HepG2 (cell line): ENCODE results near the gene C5orf15. TPM values are rescaled to one million over a fixed set of nuclear protein-coding genes. Genes with fewer than 3 reads are reported as not detected.
A peak's percentile ranks its signal among the peaks of the same experiment; 100 is the strongest.

Experiments used
- FOSL2 ChIP-seq: sonication (generic); formaldehyde crosslinking; IDR thresholded peaks from 2 replicates; pipeline ENCODE4 v1.4.0; 2020; ENCODE audit warnings: missing genetic modification reagents
- GATAD1 ChIP-seq: IDR thresholded peaks from 2 replicates; pipeline ENCODE4 v1.6.1; 2016; ENCODE audit warnings: missing genetic modification reagents, missing compliant biosample characterization
- GZF1 ChIP-seq: sonication (generic); formaldehyde crosslinking; IDR thresholded peaks from 2 replicates; pipeline ENCODE4 v1.5.1; 2020; ENCODE audit warnings: mild to moderate bottlenecking, missing genetic modification reagents
- JUN ChIP-seq: sonication (generic); formaldehyde crosslinking; IDR thresholded peaks from 2 replicates; pipeline ENCODE4 v1.4.0; 2020; ENCODE audit warnings: mild to moderate bottlenecking, missing genetic modification reagents
- MAX ChIP-seq: IDR thresholded peaks from 2 replicates; pipeline ENCODE4 v1.6.1; 2012; ENCODE audit warnings: inconsistent platforms
- POGZ ChIP-seq: sonication (generic); formaldehyde crosslinking; IDR thresholded peaks from 2 replicates; pipeline ENCODE4 v1.4.0; 2020; ENCODE audit warnings: mild to moderate bottlenecking, missing genetic modification reagents
- POLR2AphosphoS5 ChIP-seq: IDR thresholded peaks from 2 replicates; pipeline ENCODE4 v1.6.1; 2012; ENCODE audit warnings: low read depth, low read length
- RAD21 ChIP-seq: fragments of 450-650 bp; formaldehyde crosslinking; IDR thresholded peaks from 2 replicates; pipeline ENCODE4 v1.5.0; 2020; ENCODE audit warnings: mild to moderate bottlenecking
- RBFOX2 ChIP-seq: fragments of 200-400 bp; formaldehyde crosslinking; IDR thresholded peaks from 2 replicates; pipeline ENCODE4 v1.6.1; 2017; ENCODE audit warnings: low read depth, mild to moderate bottlenecking, low read length
- RXRA ChIP-seq: sonication (generic); formaldehyde crosslinking; IDR thresholded peaks from 2 replicates; pipeline ENCODE4 v1.5.1; 2020; ENCODE audit warnings: missing genetic modification reagents
- SALL1 ChIP-seq: sonication (generic); formaldehyde crosslinking; IDR thresholded peaks from 2 replicates; pipeline ENCODE4 v1.8.0; 2022; ENCODE audit warnings: mild to moderate bottlenecking, missing genetic modification reagents
- TBX3 ChIP-seq: fragments of 450-650 bp; IDR thresholded peaks from 2 replicates; pipeline ENCODE4 v1.6.1; 2017; ENCODE audit warnings: antibody characterized with exemption, mild to moderate bottlenecking, inconsistent platforms, borderline replicate concordance
- U2AF2 ChIP-seq: fragments of 200-400 bp; formaldehyde crosslinking; IDR thresholded peaks from 2 replicates; pipeline ENCODE4 v1.6.1; 2017; ENCODE audit warnings: low read depth, mild to moderate bottlenecking, low read length
- ZBTB20 ChIP-seq: sonication (generic); formaldehyde crosslinking; IDR thresholded peaks from 2 replicates; pipeline ENCODE4 v1.8.1; 2023; ENCODE audit warnings: missing genetic modification reagents, low read depth, mild to moderate bottlenecking, borderline replicate concordance
- ZC3H13 ChIP-seq: sonication (generic); formaldehyde crosslinking; IDR thresholded peaks from 2 replicates; pipeline ENCODE4 v1.8.1; 2023; ENCODE audit warnings: mild to moderate bottlenecking, missing genetic modification reagents, moderate library complexity
- ZFX ChIP-seq: sonication (generic); formaldehyde crosslinking; IDR thresholded peaks from 2 replicates; pipeline ENCODE4 v1.4.0; 2020; ENCODE audit warnings: mild to moderate bottlenecking, low read depth, missing genetic modification reagents, moderate library complexity
- ZNF225 ChIP-seq: sonication (generic); formaldehyde crosslinking; IDR thresholded peaks from 2 replicates; pipeline ENCODE4 v1.4.0; 2020; ENCODE audit warnings: mild to moderate bottlenecking, missing genetic modification reagents
- ZNF317 ChIP-seq: sonication (generic); formaldehyde crosslinking; IDR thresholded peaks from 2 replicates; pipeline ENCODE4 v1.5.0; 2020; ENCODE audit warnings: mild to moderate bottlenecking, missing genetic modification reagents
- ZNF558 ChIP-seq: sonication (generic); formaldehyde crosslinking; IDR thresholded peaks from 2 replicates; pipeline ENCODE4 v1.9.0; 2022; ENCODE audit warnings: mild to moderate bottlenecking, missing genetic modification reagents, borderline replicate concordance
- ZNF776 ChIP-seq: sonication (generic); formaldehyde crosslinking; IDR thresholded peaks from 2 replicates; pipeline ENCODE4 v1.4.0; 2020; ENCODE audit warnings: mild to moderate bottlenecking, missing genetic modification reagents
- ZNF792 ChIP-seq: IDR thresholded peaks from 2 replicates; pipeline ENCODE4 v1.6.1; 2016
- polyA plus RNA-seq, 8 experiments: library from polyadenylated mRNA; depleted of rRNA in 3 of 8; stranded (reverse) in 7 of 8; unstranded in 1 of 8; fragments of >200 nt; fragmentation: Illumina TruSeq in 4 of 8; extraction: Trizol in 4 of 8; gene quantifications; 2 replicates each; pipeline versions ENCODE4 v1.2.1 to v1.2.3, GENCODE V29; 2011 to 2016; ENCODE audit warnings: low read depth in 4 of 8, missing spikeins in 1 of 8, mixed read lengths in 1 of 8; ENCODE audit not compliant: insufficient read depth in 1 of 8
- total RNA-seq, 5 experiments: library from RNA; depleted of rRNA; stranded (reverse); fragments of >200 nt; fragmentation: Illumina TruSeq; extraction: Trizol; gene quantifications; 2 replicates each; pipeline ENCODE4 v1.2.3, GENCODE V29; 2016; ENCODE audit warnings: low read depth in 1 of 5
- TF ChIP-seq, protein P1 (sequence below): sonication (generic); formaldehyde crosslinking; IDR thresholded peaks from 2 replicates; pipeline ENCODE4 v1.4.0; 2020; ENCODE audit warnings: missing genetic modification reagents, borderline replicate concordance
- TF ChIP-seq, protein P2 (sequence below): sonication (generic); formaldehyde crosslinking; IDR thresholded peaks from 2 replicates; pipeline ENCODE4 v1.8.1; 2023; ENCODE audit warnings: mild to moderate bottlenecking, moderate library complexity, missing genetic modification reagents
- TF ChIP-seq, protein P3 (sequence below), 2 experiments: IDR thresholded peaks; 2 replicates each; pipeline ENCODE4 v1.6.1; 2011 to 2012; ENCODE audit warnings: low read length in 2 of 2, borderline replicate concordance in 1 of 2, low read depth in 1 of 2, mild to moderate bottlenecking in 1 of 2, moderate library complexity in 1 of 2

The C5orf15 gene
- total and polyA plus RNA-seq, 2 of the 13 experiments (the other 11 are each of a cell fraction or from before 2014, with no cell fraction given): 58.5 to 82.7 TPM

DNA sequence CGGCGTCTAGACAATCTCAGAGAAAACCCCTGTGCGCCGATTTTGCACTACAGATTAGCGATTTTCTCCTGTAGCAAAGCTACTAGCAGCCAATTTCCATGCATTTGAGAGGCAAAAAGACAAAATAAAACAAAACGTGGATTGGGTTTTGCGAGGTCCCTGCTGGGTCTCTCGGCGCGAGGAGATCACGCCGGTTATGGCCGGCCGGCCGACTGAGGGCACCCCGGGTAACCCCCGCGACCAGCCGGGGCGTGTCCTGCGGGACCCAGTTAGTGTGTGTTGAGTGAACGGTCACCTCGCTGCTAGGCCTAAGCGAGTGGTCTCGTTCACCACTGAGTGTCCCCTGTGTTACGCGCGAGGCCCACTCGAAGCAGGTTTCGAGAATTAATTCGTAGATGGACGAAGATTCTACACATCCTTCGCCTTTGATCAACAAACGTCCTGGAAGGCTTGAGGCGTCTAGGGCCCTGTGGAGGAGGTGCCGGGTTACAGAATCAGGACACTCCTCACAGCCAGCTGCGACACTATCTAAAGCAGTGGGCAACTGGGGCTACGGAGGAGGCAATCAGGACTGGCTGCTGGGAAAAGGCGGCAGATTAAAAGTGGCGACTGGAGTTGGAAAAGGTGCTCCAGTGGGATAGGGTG is 37.1 kb upstream of the C5orf15 start (continued):
- TF ChIP-seq, protein P1, sequence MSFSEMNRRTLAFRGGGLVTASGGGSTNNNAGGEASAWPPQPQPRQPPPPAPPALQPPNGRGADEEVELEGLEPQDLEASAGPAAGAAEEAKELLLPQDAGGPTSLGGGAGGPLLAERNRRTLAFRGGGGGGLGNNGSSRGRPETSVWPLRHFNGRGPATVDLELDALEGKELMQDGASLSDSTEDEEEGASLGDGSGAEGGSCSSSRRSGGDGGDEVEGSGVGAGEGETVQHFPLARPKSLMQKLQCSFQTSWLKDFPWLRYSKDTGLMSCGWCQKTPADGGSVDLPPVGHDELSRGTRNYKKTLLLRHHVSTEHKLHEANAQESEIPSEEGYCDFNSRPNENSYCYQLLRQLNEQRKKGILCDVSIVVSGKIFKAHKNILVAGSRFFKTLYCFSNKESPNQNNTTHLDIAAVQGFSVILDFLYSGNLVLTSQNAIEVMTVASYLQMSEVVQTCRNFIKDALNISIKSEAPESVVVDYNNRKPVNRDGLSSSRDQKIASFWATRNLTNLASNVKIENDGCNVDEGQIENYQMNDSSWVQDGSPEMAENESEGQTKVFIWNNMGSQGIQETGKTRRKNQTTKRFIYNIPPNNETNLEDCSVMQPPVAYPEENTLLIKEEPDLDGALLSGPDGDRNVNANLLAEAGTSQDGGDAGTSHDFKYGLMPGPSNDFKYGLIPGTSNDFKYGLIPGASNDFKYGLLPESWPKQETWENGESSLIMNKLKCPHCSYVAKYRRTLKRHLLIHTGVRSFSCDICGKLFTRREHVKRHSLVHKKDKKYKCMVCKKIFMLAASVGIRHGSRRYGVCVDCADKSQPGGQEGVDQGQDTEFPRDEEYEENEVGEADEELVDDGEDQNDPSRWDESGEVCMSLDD (CRISPR knock-in tag): peak; percentile 55; the same call in 1 of the 2 replicates
- no peak for TF ChIP-seq GATAD1 (CRISPR knock-in tag)
- TF ChIP-seq JUN (CRISPR knock-in tag): no peak
- 0 out of 2 replicates have a peak, but pooled peaks have one; percentile 45 for TF ChIP-seq ZNF225 (CRISPR knock-in tag)
- TF ChIP-seq, protein P2, sequence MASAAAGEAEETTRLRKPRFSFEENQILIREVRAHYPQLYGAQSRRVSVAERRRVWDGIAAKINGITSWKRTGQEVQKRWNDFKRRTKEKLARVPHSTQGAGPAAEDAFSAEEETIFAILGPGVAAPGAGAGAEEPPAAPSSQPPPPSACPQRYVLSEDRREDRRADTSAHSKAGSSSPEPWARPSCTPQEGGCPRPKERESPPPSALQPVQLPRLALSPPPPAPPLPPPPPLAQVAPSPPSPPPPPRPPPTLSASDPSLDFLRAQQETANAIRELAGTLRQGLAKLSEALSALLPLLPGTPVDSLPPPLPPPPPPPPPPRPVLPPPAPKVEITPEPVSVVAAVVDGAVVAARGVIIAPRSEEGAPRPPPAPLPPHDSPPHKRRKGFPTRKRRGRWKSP (CRISPR knock-in tag): 0 out of 2 replicates have a peak, but pooled peaks have one; percentile 81
- no peak for TF ChIP-seq FOSL2 (CRISPR knock-in tag)
- 0 out of 2 replicates have a peak, but pooled peaks have one; percentile 15 for TF ChIP-seq RXRA
- no peak for TF ChIP-seq RBFOX2
- TF ChIP-seq POGZ: no peak
- TF ChIP-seq ZFX (CRISPR knock-in tag): no peak
- 0 out of 2 replicates have a peak, but pooled peaks have one; percentile 53 for TF ChIP-seq ZBTB20 (CRISPR knock-in tag)
- TF ChIP-seq RAD21: peak; percentile 5; the same call in 1 of the 2 replicates
- no peak for TF ChIP-seq ZNF792
- peak; percentile 53 for TF ChIP-seq MAX
- no peak for TF ChIP-seq TBX3
- TF ChIP-seq U2AF2: 0 out of 2 replicates have a peak, but pooled peaks have one; percentile 35
- no peak for TF ChIP-seq GZF1 (CRISPR knock-in tag)
- TF ChIP-seq ZNF558 (CRISPR knock-in tag): 0 out of 2 replicates have a peak, but pooled peaks have one; percentile 35
- TF ChIP-seq ZNF776 (CRISPR knock-in tag): peak; percentile 52; the same call in 1 of the 2 replicates
- 0 out of 2 replicates have a peak, but pooled peaks have one; percentile 11 for TF ChIP-seq ZNF317 (CRISPR knock-in tag)
- peak; percentile 27 for TF ChIP-seq POLR2AphosphoS5
- TF ChIP-seq, protein P3, sequence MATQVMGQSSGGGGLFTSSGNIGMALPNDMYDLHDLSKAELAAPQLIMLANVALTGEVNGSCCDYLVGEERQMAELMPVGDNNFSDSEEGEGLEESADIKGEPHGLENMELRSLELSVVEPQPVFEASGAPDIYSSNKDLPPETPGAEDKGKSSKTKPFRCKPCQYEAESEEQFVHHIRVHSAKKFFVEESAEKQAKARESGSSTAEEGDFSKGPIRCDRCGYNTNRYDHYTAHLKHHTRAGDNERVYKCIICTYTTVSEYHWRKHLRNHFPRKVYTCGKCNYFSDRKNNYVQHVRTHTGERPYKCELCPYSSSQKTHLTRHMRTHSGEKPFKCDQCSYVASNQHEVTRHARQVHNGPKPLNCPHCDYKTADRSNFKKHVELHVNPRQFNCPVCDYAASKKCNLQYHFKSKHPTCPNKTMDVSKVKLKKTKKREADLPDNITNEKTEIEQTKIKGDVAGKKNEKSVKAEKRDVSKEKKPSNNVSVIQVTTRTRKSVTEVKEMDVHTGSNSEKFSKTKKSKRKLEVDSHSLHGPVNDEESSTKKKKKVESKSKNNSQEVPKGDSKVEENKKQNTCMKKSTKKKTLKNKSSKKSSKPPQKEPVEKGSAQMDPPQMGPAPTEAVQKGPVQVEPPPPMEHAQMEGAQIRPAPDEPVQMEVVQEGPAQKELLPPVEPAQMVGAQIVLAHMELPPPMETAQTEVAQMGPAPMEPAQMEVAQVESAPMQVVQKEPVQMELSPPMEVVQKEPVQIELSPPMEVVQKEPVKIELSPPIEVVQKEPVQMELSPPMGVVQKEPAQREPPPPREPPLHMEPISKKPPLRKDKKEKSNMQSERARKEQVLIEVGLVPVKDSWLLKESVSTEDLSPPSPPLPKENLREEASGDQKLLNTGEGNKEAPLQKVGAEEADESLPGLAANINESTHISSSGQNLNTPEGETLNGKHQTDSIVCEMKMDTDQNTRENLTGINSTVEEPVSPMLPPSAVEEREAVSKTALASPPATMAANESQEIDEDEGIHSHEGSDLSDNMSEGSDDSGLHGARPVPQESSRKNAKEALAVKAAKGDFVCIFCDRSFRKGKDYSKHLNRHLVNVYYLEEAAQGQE (IDR thresholded peaks at IDR 0.05; ENCODE audit: borderline replicate concordance in 1 of 2, low read depth in 1 of 2, low read length in 2 of 2): no peak
- TF ChIP-seq SALL1 (CRISPR knock-in tag): peak; percentile 54
- 0 out of 2 replicates have a peak, but pooled peaks have one; percentile 14 for TF ChIP-seq ZC3H13
